SH-SY5Y (cell line): ENCODE results near the gene ENO4.

Experiments used
- GATA2 ChIP-seq: IDR thresholded peaks from 2 replicates; pipeline ENCODE4 v1.6.1; 2011; ENCODE audit warnings: mild to moderate bottlenecking, low read depth, low read length
- GATA3 ChIP-seq: IDR thresholded peaks from 2 replicates; pipeline ENCODE4 v1.6.1; 2011; ENCODE audit warnings: low read depth, mild to moderate bottlenecking, low read length, moderate library complexity

DNA sequence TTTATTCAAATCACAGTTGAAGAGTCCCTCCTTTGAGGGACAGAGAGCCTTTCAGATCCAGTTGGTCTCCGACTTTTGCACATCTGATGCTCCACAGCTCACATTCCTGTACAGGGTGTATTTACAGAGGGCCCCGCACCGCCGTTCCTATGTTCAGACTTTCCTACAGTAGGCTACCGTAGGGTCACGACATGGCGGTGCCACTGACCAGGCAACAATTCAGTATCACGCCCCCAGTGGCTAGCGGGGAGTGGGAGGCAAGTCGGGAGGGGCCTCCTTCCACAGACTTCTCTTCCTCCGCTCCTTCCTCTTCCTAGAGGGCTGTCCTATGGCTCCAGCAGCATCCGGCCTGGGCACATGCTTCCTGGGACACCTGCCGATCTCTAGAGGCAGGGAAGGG lies 40.6 kb upstream of the ENO4 start:
- TF ChIP-seq GATA2 (no peak), GATA3 (no peak)
